Measurements from ENCODE around the gene CEP44. TPM values are rescaled to one million over a fixed set of nuclear protein-coding genes. Genes with fewer than 3 reads are reported as not detected.
"Not testable (repeated sequence)": the region's sequence is repeated elsewhere in the genome, so short reads cannot be mapped to it uniquely, and the experiment has no call there.

The CEP44 gene, protein sequence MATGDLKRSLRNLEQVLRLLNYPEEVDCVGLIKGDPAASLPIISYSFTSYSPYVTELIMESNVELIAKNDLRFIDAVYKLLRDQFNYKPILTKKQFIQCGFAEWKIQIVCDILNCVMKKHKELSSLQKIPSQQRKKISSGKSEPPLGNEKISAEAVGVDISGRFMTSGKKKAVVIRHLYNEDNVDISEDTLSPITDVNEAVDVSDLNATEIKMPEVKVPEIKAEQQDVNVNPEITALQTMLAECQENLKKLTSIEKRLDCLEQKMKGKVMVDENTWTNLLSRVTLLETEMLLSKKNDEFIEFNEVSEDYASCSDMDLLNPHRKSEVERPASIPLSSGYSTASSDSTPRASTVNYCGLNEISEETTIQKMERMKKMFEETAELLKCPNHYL
- total RNA-seq: 10 to 100 TPM; 10.7 to 15.5 TPM
- long read RNA-seq, partial matches to known transcripts: 1 of 4 reads
- long read RNA-seq, other reads (novel, unspliced or antisense): 2 of 4 reads

DNA sequence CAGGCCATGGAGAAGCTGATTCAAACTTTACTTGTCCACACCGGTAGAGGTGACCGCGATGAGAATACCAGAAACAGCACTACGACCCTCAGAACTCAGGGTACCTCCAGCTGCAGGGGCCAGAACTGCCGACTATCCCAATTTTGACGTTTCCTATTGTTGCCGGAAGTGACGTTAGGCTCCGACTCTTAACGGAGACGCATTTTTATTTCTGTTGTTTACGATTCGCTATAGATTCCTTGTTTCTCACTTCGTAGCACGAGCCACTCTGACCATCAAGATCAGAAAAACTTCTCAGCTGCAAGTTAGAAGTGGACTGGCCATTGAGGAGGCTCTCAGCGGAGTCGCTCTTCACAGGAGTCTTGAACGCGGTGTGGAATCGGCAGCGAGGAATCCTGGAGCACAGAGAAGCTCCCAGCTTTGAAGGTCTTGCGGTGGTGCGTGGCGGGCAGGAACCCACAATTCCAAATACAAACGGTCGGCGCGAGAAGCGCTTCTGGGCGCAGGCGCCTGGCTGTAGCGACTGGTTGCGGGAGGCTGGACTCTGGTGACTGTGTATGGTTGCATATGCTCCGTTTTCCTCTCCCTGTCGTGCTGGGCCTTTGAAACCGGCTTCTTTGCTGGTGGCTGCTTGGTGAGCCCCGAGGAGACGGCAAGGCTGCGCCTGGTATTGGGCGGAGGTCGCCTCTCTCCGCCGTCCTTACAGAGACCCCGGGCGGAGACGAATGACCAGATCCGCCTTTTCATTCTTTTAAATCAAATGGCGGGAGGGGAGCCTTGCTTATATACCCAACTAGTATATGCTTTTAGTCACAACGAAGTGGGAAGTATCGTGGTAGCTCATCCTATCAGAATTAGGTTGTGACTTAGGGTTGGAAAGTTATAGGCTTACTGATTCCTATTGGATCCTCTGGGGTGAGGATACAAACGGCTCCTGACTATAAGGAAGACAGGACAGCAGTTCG lies at the start of gene CEP44, which contains the start of gene FBXO8:
TSS of gene CEP44 (plus strand) at position 405 of the 965 bp plus-strand sequence. CDS start 15,211 bp downstream, outside the sequence.
TSS of gene FBXO8 (minus strand) at position 161 of the 965 bp plus-strand sequence. CDS start 20,575 bp downstream, outside the sequence.
- ATAC-seq: peak; percentile 73
- DNase-seq: peak; percentile 56 to 76
- intact Hi-C loops (cut with DNase I, micrococcal nuclease): no loop called here

DNA sequence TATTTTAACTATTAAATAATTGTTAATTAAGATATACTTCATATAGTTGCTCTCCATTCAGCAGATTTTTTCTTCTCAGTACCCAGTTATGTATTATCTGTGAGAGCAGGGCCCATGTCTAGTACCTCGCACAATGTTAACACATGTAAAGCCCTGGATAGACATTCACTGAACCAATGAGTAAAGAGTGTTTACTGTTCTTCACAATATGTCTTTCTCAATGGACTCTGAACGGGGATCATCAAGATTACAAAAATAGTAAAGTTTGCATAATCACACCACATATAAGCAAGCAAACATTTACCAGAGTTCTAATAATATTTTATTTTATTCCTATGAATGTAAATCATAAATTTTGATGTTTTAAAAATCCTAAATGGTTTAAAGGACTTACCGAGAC lies 47.4 kb upstream of the CEP44 start:
- intact Hi-C loops (cut with DNase I, micrococcal nuclease): no loop called here
- DNase-seq (no peak), ATAC-seq (no peak)

DNA sequence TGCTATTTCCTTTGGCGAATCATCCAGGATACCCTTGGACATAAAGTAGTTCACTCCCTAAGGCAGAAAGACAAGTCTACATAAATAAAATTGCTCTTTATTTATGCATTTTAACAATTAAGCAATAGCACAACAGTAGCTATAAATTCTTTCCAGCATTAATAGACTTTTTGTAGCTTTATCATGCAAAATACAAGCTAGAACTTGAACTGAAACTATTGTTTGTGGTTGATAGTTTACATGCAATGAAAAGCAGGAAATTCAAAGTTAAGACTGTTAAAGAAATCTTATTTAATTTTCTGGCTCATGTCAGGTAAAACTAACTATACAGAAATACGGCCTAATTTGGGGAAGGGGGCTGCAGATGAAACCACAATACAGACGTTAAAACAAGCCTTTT lies 42.5 kb upstream of the CEP44 start:
- no peak for ATAC-seq
- DNase-seq: no peak
- intact Hi-C loops (cut with DNase I, micrococcal nuclease): no loop called here

DNA sequence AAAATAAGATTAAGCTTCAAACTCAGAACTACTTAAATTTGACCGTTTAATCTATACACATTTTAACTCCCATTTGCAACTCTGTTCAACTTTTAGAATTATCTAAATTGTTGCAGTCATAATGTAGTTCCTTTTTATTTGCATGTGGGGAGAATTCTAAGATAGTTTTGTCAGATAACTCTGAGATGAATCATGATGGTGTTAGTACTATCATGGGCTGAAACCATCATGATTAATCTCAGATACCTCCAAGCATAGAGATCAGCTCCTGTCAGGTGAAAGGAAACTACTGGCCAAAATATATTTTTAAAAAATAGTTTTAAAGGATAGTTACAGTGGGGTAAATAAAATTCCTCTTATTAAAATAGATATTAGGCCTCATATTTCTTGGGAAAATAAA lies 39.3 kb upstream of the CEP44 start:
- ATAC-seq: no peak
- no peak for DNase-seq
- intact Hi-C loops (cut with DNase I, micrococcal nuclease): no loop called here

DNA sequence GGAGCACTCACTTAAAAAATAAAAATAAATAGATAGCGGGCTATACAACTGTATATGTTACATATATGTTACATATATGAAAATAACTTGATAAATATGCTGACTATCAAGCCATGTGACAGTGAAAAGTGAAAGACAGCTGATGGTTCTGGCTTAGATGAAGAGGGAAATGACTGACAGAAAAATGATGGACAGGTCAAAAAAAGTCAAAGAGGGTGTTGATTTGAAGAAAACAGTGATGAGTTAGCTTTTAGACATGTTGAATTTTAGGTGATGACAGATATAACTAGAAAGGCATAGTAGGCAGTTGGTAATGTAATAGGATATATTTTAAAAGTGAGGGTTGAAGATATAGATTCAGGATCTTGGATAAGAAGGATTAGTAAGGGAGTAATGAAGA lies 38.0 kb upstream of the CEP44 start:
- intact Hi-C loops (cut with DNase I, micrococcal nuclease): no loop called here
- DNase-seq: no peak
- ATAC-seq: no peak

DNA sequence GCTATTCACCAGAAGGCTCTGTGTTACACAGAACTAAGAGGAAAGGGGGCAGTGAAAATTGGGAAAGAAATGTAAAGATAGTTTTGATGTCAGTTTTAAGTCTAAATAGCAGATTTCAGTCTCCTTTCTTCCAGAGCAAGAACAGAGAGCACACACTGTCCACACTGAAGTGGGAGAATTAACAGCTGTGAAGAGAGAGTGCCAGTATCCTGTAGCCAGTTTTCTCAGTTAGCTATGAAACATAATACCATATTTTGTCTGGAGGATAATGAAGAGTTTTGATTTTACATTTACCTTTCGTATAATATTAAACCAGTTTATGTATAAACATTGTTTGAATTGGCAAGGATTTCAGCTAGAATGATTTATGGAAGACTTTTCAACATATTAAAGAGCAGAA lies 35.3 kb upstream of the CEP44 start:
- intact Hi-C loops (cut with DNase I, micrococcal nuclease): no loop called here
- DNase-seq (no peak), ATAC-seq (peak; percentile 61)

DNA sequence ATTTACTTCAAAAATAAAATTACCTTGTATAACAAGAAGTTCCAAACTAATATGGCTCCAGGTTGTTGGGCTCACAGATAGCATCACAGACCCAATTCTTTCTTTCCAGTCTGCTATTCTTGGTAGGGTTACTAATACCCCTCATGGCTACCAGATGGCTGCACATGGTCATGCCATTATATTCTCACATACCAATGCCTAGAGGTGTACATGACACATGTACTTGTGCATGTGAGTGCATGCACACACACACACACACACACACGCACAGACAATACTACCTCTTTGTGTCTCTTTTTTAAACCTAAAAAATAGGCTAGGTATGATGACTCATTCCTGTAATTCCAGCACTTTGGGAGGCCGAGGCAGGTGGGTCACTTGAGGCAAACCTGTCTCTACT lies 31.3 kb upstream of the CEP44 start:
- ATAC-seq: no peak
- intact Hi-C loops (cut with DNase I, micrococcal nuclease): no loop called here

DNA sequence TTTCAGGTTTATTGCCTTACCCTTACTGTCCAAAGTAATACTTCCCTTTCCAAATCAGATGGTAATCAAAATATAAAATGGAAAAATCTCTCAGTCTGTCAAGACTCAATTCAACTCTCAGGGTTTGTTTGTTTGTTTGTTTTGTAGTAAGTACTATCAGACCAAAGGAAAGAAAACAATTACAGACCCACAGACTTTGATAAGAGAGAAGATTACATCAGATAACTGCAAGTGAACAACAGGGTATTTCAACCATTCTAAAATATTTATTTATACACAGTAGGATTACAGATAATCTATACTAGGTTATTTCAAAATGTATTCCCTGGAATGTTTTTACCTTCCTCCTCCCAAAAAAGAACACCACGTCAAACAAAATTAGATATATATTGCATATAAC lies 29.1 kb upstream of the CEP44 start:
- intact Hi-C loops (cut with DNase I, micrococcal nuclease): no loop called here
- DNase-seq (no peak), ATAC-seq (no peak)

More for the DNA sequence above, 31.3 kb upstream of the CEP44 start:
- no peak for DNase-seq

DNA sequence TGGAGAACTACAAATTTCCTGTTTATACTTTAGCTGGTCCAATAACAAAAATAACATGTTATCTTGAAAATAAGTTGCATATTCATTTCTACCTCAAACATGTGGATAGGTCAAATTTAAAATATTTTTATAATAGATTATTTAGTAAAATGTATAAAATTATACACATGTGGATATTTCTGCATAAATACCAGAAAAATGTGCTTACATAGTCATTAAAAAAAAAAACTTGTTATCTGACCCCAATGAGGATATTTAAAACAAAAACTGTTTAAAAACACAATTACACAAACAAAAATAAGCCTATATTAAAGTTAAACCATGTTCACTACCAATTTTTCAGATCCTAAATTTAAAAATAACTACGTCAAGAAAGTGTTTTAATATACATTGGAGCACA lies 28.3 kb upstream of the CEP44 start:
- DNase-seq: no peak
- ATAC-seq: no peak
- intact Hi-C loops (cut with DNase I, micrococcal nuclease): no loop called here

DNA sequence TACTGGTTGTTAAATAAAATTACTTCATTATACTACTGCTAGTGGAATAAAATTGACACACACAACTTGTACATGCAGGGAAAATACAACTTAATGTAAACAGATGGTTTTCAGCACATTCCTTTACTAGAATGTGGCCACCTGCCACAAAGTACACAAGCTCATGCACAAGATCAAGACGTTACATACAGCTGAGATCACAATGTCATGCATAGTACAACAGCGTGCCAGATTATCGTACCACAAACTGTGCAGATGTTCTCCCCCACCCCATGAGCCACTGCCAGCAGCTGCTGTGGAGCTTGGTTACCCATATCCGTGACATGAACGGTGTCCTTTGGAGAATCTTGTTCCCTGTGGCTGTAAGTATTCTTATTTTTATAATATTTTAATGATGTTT lies 27.9 kb upstream of the CEP44 start:
- intact Hi-C loops (cut with DNase I, micrococcal nuclease): no loop called here
- no peak for ATAC-seq
- DNase-seq: no peak

DNA sequence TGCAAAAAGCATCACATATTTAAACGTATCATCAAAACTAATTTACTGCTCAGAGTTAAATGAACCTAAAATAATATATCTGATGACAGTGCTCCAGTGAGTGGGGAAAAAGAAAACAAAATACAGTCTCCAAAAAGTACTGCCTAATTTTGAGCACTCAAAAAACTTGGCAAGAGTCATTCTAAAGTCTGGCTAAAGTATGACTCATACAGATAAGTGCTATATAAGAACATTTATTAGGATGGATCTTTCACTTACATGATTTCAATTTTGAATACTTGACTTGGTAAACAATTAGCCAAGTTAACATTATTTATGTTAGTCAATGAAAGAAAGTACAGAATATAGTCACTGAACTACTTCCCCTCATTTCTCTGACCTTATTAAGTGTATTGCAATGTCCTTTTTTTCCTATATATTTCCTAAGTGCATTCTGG lies 27.4 kb upstream of the CEP44 start:
- ATAC-seq (no peak), DNase-seq (no peak)
- intact Hi-C loops (cut with DNase I, micrococcal nuclease): no loop called here

DNA sequence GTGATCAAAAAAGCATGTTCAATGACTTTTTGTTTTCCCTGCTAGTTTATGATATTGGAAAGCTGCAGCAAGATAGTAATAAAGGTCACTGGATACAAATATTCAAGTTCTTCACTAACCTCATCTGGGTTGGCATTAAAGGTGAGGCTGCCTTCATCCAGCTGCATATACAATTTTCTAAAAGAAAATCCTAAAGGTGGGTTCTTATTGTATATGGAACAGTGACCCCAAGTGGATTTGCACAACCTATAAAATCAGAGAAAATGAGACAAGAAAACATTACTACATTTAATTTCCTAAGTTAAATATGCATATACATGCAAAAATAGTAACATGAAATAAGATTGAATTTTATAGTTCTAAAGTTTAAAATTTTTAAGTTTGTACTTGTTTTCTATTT lies 24.1 kb upstream of the CEP44 start:
- no peak for ATAC-seq
- intact Hi-C loops (cut with DNase I, micrococcal nuclease): no loop called here
- DNase-seq: no peak

DNA sequence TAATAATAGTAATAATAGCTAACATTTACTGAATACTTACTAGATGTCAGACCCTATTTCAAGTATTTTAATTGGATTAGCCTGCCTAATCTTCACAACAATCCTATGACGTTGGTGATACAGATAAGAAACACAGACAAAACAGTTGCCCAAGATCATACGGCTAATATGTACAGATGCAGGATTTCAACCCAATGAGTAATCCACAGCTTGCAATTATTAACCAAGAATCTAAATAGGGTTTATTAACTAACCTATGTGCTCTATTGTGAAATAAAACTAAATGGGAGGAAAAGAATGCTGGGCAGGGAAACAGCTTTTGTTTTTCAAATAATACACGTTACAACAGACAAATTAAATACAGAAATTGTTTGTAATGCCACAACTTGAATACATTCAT lies 23.6 kb upstream of the CEP44 start:
- DNase-seq (no peak), ATAC-seq (no peak)
- intact Hi-C loops (cut with DNase I, micrococcal nuclease): no loop called here

DNA sequence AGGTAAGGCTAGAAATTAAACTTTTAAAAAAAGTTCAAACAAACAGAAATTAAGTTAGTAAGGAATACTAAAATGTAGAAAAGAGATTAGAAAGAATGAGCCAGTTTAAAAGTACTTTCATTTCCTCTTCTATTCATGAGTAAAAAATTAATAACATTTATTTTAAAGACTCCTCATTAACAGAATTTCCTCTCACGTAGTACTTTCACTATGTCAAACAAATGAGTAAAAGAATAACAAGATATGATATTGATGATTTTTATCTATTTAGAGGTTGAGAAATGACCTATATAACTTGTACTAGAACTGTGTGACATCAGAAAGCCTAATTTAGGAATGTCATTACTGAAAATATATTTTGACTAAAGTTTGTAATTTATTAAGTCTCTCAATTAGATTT lies 22.3 kb upstream of the CEP44 start:
- ATAC-seq; DNase-seq; intact Hi-C loops (cut with DNase I, micrococcal nuclease): not testable (repeated sequence)

DNA sequence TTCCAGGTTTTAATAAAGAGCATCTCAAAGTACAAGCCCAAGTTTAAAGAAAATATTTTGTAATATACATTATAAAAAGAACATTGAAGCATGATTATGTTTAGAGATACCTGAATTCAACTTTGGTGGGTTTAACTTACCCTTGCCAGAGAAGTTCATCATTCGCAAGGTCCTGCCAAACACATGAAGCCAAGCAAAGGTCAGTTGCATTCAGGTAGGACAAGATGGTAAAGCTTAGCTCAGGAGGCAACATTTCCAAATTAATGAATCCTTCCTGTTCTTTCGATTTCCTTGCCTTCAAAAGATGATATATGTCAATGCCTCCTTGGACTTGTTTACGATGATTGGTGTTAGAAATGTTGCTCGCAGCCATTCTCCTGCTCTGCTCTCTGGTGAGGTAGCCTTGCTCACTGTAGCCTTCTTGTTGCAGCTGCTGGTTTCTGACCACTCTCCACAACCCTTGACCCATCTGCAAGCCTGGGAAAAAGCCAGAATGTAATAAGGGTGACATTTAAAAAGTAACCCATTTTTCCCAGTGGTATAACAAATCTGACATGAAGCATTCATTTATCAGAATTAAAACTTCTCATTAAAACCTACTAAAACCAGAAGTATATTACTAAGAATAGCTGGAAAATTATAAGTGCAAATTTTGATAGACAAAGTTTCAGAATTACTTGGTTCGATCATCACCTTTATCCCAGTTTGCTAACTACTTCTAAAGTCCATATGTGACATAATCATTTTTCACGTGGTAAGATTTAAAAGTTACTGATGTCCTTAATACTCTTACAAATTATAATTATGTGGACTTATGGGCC lies 20.9 kb upstream of the CEP44 start:
- ATAC-seq (no peak), DNase-seq (no peak)
- intact Hi-C loops (cut with DNase I, micrococcal nuclease): no loop called here

DNA sequence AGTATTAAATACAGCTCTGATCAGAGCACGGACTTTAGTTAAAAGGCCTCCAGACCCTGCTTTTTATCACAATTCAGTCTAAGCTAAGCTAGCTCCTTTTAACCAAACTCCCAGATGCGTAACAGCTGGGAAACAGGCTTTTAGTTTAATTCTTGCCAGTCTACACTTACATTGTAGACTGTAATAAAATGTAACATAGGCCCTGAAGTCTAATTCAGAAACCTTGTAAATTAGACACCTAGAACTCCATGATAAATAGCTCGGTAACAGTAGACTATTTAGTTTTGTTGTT lies 20.3 kb upstream of the CEP44 start:
- intact Hi-C loops (cut with DNase I, micrococcal nuclease): no loop called here
- no peak for DNase-seq
- no peak for ATAC-seq

DNA sequence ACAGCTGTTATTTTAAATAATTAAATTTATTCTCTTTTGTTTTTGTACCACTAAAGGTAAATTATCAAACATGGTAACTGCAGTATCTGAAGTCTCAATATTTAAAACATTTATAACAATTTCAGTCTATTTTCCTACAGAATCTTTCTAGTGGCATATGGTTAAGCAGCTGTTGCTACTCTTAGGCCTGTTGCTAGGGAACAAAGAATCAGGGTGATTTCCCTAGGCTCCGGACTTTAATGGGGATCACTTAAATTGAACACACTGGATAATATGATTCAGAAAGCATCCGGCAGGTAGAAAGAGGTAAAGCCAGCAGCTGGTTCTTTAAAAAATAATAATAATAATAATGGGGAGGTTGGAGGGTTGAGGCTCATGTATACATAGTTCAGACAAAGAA lies 17.8 kb upstream of the CEP44 start:
- no peak for DNase-seq
- no peak for ATAC-seq
- intact Hi-C loops (cut with DNase I, micrococcal nuclease): no loop called here

DNA sequence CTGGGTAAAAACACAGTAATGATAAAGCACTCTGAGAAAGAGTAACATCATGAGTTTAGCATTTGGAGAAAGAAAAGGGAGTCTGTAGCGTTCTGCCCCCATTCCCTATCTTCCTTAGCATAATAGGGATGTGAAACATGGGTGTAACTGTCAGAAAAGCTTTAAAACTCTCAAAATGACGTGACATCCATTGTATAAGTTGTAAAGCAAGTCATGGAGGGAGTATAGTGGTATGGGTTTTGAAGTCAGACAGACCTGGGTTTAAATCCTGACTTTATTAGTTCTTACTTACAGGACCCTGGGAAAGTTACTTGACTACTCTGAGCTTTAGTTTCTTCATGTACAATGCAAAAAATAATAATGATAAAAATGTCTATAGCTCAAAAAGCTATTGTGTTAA lies 17.3 kb upstream of the CEP44 start:
- ATAC-seq (no peak), DNase-seq (no peak)
- intact Hi-C loops (cut with DNase I, micrococcal nuclease): no loop called here

DNA sequence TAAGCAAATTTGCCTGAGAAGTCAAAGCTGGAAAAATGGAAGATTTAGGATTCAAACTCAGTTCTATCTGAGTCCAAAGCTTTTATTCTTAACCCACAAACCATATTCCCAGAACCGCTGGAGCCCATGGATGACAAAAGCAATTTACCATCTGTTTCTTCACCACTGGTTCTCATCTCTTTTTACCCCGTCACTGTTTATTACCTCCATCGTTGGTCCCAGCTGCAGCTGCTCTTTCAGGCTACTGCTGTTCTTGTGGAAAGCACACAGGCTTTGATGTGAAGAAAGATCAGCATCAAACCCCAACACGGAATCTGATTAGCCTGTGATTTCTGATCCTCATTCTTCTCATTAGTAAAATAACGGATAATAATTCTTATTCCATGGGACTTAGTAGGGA lies 9.8 kb upstream of the CEP44 start:
- intact Hi-C loops (cut with DNase I, micrococcal nuclease): no loop called here
- DNase-seq: no peak
- no peak for ATAC-seq
